Muscle layer of duodenum (tissue), 2 donors: ENCODE measurements around the gene C1orf115.
"Not testable (repeated sequence)": the region's sequence is repeated elsewhere in the genome, so short reads cannot be mapped to it uniquely, and the experiment has no call there.

ENCODE experiments used
- H3K27ac ChIP-seq: one replicate; pipeline ENCODE4 v1.7.0; 2013; ENCODE audit warnings: mild to moderate bottlenecking, low read length
- H3K27me3 ChIP-seq: one replicate; pipeline ENCODE4 v1.7.0; 2013; ENCODE audit warnings: low read depth, mild to moderate bottlenecking, control low read depth, low read length
- H3K36me3 ChIP-seq, 2 donors: one replicate each; pipeline ENCODE4 v1.7.0; 2013; ENCODE audit warnings: low read length in 2 of 2, control low read depth in 1 of 2, mild to moderate bottlenecking in 1 of 2; ENCODE audit not compliant: insufficient read depth in 2 of 2, control insufficient read depth in 1 of 2
- H3K4me1 ChIP-seq, 2 donors: one replicate each; pipeline ENCODE4 v1.7.0; 2013; ENCODE audit warnings: low read length in 2 of 2, mild to moderate bottlenecking in 2 of 2, control low read depth in 1 of 2, moderate library complexity in 1 of 2; ENCODE audit not compliant: insufficient read depth in 2 of 2, control insufficient read depth in 1 of 2
- H3K4me3 ChIP-seq, 2 donors: one replicate each; pipeline ENCODE4 v1.7.0; 2013; ENCODE audit warnings: low read length in 2 of 2, low read depth in 1 of 2, mild to moderate bottlenecking in 1 of 2
- H3K9me3 ChIP-seq, 2 donors: one replicate each; pipeline ENCODE4 v1.7.0; 2013; ENCODE audit warnings: low read length in 2 of 2, control low read depth in 1 of 2, mild to moderate bottlenecking in 1 of 2; ENCODE audit not compliant: control insufficient read depth in 1 of 2
- donor health status: healthy.

The C1orf115 gene

GRCh38 chr1:220732137-220732536, 42.0 kb downstream of the C1orf115 start:
- H3K4me3 ChIP-seq, result no peak overlapping the region
- no peaks in the 10 kb centered on the region for H3K36me3 ChIP-seq
- no peaks in the 10 kb centered on the region for H3K9me3 ChIP-seq
- H3K27ac ChIP-seq, result peak overlapping the region; percentile 70
- H3K27me3 ChIP-seq, result no peaks in the 10 kb centered on the region
- H3K4me1 ChIP-seq, result peaks cover 0 to 6% of the 10 kb centered on the region in 2 donors

DNA sequence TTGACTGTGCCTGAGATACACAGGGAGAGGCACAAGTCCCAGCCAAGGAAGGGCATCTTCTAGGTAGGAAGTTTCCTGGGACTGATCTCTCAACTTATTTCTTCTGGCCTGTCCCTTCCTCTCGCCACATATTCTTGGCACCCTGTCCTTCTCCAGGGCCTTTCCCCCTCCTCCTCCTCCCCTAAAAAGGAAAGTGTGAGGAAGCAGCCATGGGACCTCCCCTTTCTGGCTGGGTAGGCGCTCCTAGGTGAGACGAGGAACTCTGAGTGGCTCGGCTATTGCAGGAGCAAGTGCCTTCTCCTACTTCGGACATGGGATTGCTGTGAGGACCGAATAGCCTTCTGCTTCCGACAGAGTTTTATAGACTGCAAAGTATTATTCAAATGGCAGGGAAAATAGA, 42.5 kb downstream of the C1orf115 start:
- no peaks in the 10 kb centered on the region for H3K36me3 ChIP-seq
- H3K4me3 ChIP-seq, result peak overlapping the region; percentile 40 to 55
- H3K4me1 ChIP-seq, result peaks cover 0 to 6% of the 10 kb centered on the region in 2 donors
- H3K9me3 ChIP-seq, result no peaks in the 10 kb centered on the region
- H3K27ac ChIP-seq, result peak overlapping the region; percentile 70
- H3K27me3 ChIP-seq, result no peaks in the 10 kb centered on the region

DNA sequence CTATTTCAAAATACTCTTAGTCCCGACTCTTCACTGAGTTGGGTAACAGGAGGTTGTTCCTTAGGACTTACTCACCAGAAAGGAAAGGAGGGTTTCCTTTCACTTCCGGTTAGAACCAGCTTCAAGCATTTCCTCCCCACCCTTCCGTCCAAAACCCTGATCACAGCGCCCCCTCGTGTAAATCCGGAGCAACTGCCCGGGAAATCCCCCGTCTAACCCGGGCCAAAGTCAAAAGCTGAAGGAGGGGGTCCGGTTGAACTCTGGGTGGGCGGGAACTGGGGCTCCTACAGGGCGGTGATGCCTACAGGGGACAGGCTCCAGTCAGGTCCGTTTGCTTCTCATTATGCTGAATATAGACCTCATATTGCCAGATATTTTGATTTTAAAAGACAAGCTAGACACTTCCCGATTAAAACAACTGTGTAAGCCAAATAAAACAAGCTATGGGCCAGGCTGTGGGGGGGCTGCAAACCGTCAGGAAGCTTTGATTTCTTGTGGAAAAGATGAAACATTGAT, 43.0 kb downstream of the C1orf115 start:
- H3K9me3 ChIP-seq, result no peaks in the 10 kb centered on the region
- no peaks in the 10 kb centered on the region for H3K27me3 ChIP-seq
- H3K36me3 ChIP-seq, result no peaks in the 10 kb centered on the region
- H3K4me3 ChIP-seq, result peak overlapping the region; percentile 40 to 55
- peak overlapping the region; percentile 70 for H3K27ac ChIP-seq
- peaks cover 0 to 6% of the 10 kb centered on the region in 2 donors for H3K4me1 ChIP-seq

GRCh38 chr1:220734571-220735326, 44.6 kb downstream of the C1orf115 start:
- Histone ChIP-seq H3K4me3 (no peak overlapping the region), H3K27me3 (no peaks in the 10 kb centered on the region), H3K27ac (no peak overlapping the region), H3K9me3 (no peaks in the 10 kb centered on the region), H3K36me3 (no peaks in the 10 kb centered on the region), H3K4me1 (peaks cover 0 to 6% of the 10 kb centered on the region in 2 donors)

- H3K9me3 ChIP-seq, H3K27me3 ChIP-seq, H3K4me3 ChIP-seq, H3K4me1 ChIP-seq, H3K27ac ChIP-seq, H3K36me3 ChIP-seq: not testable (repeated sequence)
These were observed 46.1 kb downstream of the C1orf115 start for GRCh38 chr1:220736283-220736682.

DNA sequence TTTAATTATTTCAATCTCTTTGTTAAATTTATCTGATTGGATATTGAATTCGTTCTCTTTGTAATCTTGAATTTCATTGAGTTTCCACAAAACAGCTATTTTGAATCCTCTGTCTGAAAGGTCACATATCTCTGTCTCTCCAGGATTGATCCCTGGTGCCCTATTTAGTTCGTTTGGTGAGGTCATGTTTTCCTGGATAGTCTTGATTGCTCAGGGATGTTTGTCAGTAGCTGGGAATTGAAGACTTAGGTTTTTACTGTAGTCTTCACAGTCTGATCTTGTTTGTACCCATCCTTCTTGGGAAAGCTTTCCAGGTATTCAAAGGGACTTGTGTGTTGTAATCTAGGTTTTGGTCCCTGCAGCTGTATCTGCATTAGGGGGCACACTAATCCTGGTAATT, 51.2 kb downstream of the C1orf115 start:
- Histone ChIP-seq H3K27me3 (no peaks in the 10 kb centered on the region), H3K36me3 (no peaks in the 10 kb centered on the region), H3K9me3 (no peaks in the 10 kb centered on the region), H3K4me3 (no peak overlapping the region), H3K4me1 (no peaks in the 10 kb centered on the region), H3K27ac (no peak overlapping the region)

DNA sequence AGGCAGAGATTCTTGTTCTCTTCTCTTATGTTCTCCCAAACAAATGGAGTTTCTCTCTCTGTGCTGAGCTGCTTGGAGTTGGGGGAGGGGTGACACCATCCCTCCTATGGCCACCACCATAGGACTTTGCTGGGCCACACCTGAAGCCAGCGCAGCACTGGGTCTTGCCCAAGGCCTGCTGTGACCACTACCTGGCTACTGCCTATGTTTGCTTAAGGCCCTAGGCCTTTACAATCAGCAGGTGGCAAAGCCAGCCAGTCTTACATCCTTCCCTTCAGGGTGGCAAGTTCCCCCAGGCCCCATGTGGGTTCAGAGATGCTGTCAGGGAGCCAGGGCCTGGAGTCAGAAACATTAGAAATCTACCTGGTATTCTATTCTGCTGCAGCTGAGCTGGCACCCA, 51.7 kb downstream of the C1orf115 start:
- no peaks in the 10 kb centered on the region for H3K27me3 ChIP-seq
- no peaks in the 10 kb centered on the region for H3K9me3 ChIP-seq
- no peak overlapping the region for H3K27ac ChIP-seq
- H3K4me1 ChIP-seq, result no peaks in the 10 kb centered on the region
- no peak overlapping the region for H3K4me3 ChIP-seq
- H3K36me3 ChIP-seq, result no peaks in the 10 kb centered on the region

DNA sequence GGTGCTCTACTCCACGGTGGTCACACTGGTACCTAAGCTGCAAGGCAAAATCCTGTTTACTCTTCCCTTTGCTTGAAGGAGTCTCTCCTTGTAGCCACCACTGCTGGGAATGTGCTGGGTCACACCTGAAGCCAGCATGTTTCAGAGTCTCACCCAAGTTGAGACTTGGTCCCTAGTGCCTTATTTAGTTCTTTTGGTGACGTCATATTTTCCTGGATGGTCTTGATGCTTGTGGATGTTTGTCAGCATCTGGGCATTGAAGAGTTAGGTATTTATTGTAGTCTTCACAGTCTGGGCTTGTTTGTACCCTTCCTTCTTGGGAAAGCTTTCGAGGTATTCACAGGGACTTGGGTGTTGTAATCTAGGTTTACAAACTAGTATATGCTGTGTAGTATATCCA, 52.4 kb downstream of the C1orf115 start:
- Histone ChIP-seq H3K27ac (no peak overlapping the region), H3K27me3 (no peaks in the 10 kb centered on the region), H3K4me1 (peaks cover 0 to 7% of the 10 kb centered on the region in 2 donors), H3K9me3 (no peaks in the 10 kb centered on the region), H3K36me3 (no peaks in the 10 kb centered on the region), H3K4me3 (no peak overlapping the region)

GRCh38 chr1:220746851-220747250, 56.7 kb downstream of the C1orf115 start:
- H3K9me3 ChIP-seq, result no peaks in the 10 kb centered on the region
- H3K27me3 ChIP-seq, result no peaks in the 10 kb centered on the region
- H3K4me1 ChIP-seq, result peaks cover 24 to 30% of the 10 kb centered on the region in 2 donors
- no peaks in the 10 kb centered on the region for H3K36me3 ChIP-seq
- H3K4me3 ChIP-seq, result peak overlapping the region in 1 of 2 donors; percentile 75
- no peak overlapping the region for H3K27ac ChIP-seq

GRCh38 chr1:220747437-220748088, 57.4 kb downstream of the C1orf115 start:
- Histone ChIP-seq H3K27ac (peak overlapping the region; percentile 65), H3K27me3 (no peaks in the 10 kb centered on the region), H3K36me3 (no peaks in the 10 kb centered on the region), H3K4me3 (peak overlapping the region; percentile 75 to 80), H3K9me3 (no peaks in the 10 kb centered on the region), H3K4me1 (peaks cover 26 to 33% of the 10 kb centered on the region in 2 donors)

- Histone ChIP-seq H3K4me3 (peak within 1 kb of the TSS; percentile 75 to 80), H3K27ac (peak within 1 kb of the TSS; percentile 65), H3K36me3 (no peaks in the 10 kb centered on the region), H3K9me3 (no peaks in the 10 kb centered on the region), H3K27me3 (no peaks in the 10 kb centered on the region), H3K4me1 (peaks cover 26 to 33% of the 10 kb centered on the region in 2 donors)
These were observed 58.1 kb downstream of the C1orf115 start, which contains the start of gene MTARC2 for GRCh38 chr1:220748089-220748934. MTARC2 (plus strand) TSS chr1:220748322; CDS start chr1:220748532, 210 bp downstream.
